ENCODE results near the gene TMEM86B.

Gene TMEM86B

GRCh38 chr19:55179606-55180484 is 48.7 kb downstream of the TMEM86B start, which contains the start of gene SYT5:
Gene SYT5, minus strand, starts transcription at chr19:55180289. Its CDS starts 1,248 bp downstream, at chr19:55179041.
- in situ Hi-C loops (cut with HindIII; ENCODE audit: low sequenced_read_pairs), result loop anchor here (10.0 kb wide), 2 partner anchors 115 to 445 kb away; partner anchors contain the start of gene ZNF784

GRCh38 chr19:55178781-55179599 is 49.6 kb downstream of the TMEM86B start:
- in situ Hi-C loops (cut with HindIII; ENCODE audit: low sequenced_read_pairs), result loop anchor here (10.0 kb wide), 2 partner anchors 116 to 446 kb away; partner anchors contain the start of gene ZNF784

Measured in DLD1 (cell line).